T-helper 22 cell (primary cell): ENCODE results near the gene DCAF8.

Experiments used
- DNase-seq: peaks from one replicate; pipeline ENCODE4 v3.0.0-alpha.2; 2020; ENCODE audit warnings: low read depth

DCAF8 gene

DNA sequence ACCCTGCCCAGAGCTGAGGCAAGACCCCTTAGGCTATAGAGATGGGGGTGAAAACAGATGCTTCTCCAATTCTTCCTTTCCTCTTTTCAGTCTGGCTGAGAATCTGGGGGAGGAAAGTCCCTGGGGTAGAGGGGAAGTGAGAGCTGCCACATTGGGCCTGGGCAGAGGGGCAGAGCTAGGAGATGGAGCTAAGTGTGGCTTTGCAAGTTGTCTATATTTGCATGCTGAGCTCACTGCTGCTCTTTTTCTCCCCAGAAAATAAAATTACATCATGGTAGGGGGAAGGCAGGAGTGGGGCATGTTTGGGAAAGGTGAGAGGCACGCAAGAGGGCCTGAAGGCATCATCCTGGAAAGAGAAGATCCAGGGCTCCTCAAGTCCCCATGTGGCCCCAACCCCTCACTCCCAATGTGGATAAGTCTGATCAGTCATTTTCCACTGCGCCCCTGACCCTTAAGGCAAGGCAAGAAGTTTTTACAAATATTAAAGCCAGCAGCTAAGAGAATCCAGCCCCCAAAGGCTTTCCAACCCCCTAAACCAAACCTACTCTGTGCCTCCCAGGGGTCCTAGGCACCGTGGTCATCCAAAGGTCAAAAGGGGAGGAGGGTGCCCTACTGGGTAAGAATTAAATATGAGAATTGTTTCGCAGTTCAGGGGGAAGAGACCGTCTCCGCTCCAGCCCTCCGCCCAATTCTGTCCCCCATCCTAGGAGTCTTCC, 57.7 kb downstream of the DCAF8 start:
- DNase-seq, result no peak

DNA sequence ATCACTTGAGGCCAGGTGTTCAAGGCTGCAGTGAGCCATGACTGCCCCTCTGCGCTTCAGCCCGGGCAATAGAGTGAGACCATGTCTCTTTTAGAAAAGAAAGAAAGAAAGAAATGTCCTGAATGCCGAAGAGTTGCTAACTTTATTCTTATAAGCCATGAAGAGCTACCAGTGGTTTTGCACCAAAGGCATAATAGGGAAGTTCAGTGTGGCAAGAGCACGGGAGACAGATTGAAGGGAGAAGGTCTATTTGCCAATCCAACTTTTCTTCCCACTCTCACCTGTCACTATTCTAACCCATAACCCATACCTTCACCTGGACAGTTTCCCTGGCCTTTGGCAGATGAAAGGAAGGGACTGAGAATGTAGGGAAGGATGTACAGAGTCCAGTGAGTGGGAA, 61.6 kb downstream of the DCAF8 start:
- DNase-seq, result no peak

DNA sequence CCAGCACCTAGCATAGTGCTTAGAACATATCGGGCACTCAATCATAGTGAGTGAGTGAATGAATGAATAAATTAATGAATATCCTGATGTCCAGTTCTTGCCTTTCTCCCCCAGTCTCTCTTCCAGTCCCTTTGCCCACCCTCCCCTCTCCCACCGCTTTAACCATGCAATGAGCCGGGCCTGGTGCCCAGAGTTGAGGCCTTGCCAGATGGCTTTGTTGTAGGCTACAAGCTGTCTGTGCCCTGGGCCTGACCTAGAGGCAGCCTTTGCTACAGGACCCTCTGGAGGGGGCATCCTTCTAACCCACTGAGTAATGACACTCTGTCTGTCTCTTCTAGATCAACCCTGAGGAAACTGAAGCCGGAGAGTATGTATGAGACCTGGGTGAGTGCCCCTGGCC, 65.1 kb downstream of the DCAF8 start:
- no peak for DNase-seq

DNA sequence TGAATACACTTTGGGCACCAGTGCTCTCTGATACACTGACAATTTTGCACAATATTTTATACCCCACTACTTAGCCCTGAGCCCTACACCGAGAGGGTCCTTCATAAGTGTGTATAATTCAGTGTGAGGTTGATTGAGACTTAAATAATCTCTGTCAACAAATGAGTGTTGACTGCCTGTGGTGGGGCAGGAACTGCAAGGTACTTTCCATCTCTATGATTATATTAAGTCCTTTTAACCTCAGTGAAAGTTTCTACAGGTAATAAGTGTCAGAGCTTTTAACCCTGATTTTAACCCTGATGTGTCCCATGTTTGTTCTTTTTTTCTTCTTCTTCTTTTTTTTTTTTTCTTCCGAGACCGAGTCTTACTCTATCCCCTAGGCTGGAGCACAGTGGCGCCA, 66.2 kb downstream of the DCAF8 start:
- DNase-seq, result no peak

DNA sequence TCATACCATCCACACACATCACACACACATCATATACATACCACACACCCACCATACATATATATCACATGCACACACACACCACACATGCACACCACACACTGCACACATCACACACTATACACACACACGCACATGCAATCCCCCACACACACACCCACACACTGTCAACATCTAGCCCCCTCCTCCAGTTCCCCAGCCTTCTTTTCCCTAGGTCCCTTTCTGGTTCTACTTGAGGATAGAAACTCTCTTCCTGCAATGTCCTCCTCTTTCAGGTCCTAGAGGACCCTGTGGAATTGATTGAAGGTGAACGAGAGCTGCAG, 67.7 kb downstream of the DCAF8 start:
- DNase-seq, result no peak

DNA sequence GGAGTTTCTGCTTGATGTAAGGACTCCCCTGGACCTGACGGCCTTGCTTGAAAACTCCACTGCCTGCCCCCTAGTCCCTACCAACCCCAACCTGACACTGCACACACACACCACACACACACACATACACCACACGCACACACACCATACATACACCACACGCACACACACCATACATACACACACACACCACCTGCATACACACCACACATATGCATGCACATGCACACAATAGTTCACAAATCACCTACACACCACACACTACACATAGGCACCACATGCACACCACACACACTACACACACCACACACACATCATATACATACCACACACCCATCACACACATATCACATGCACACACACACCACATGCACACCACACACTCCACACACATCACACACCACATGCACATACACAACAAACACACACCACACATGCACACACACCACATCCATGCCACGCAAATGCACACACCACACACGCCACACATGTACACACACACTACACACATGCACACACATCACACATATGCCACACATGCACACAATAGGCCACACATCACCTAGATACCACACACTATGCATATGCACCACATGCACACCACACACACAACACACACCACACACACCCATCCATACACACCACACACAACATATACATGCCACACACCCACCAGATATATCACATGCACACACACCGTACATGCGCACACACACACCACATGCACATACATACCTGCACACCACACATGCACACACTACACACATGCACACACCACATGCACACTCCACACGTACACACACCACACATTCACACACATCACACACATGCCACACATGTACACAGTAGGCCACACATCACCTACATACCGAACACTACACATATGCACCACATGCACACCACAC, 68.3 kb downstream of the DCAF8 start:
- DNase-seq, result no peak

DNA sequence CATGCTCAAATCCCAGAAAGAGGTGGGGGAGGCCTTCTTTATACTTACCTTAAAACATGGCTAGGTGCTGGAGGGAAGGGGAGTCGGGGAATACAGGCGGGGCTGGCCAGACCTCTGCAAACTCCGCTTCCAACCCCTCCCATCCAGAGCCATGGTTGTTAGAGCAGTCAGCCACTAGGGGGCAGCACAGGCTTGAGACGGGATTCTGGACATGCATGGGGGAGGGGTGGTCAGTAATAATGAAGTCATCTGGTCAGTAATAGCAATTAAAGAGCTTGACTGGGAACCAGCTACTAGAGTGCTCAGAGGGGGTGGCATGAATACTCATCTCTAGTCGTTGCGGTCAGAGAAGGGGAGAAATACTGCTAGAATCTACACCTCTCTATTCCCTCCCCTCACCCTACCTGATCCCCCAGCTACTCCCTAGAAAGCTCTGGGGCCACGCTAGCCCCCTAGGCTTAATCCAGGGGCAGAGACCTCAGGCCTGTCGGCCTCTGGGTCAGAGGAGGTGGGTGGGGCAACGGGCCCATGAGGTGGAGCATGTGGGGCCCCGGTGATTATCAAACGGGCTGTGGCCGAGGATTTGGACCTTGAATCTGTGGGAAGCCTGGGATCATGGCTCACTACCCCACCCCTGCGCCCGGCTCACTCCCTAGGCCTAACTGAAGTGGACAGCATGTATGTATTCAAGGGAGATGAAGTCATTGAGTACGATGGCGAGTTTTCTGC, 69.1 kb downstream of the DCAF8 start:
- peak; percentile 46 for DNase-seq

DNA sequence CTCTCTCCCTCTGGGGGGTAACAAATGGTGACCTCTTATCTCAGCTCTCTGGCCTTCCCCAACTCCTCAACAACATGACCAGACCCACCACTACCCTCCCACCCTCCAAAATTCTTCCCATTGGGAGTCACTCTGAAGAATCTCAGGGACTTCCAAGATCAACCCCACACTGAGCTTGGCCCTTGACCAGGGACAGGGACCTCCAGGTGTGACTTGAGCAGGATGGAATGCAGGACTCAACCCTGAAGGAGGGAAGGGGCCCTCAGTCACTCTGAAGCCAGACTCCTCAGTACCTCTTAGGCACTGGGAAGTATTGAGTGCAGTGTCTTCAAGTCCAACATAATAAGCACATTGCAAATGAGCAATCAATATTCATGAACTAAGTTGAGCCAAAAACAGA, 70.1 kb downstream of the DCAF8 start:
- DNase-seq, result no peak

DNA sequence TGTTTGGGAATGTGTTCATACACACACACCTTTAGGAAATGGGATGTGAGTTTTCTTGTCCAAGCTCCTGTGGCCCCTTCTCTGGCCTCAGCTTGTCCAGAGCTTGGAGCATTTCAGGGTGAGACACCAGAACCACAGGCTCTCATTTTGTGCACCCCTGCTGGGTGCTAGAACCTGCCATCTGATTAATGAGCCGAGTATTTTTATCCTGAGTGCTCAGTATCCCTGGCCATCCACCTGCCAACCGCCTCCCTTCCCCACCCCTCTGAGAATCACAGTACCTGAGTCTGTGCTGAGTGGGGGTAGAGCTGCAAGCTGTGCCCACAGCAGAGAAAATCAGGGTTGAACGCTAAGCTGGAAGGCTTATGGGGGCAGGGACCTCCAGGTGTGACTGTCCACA, 70.6 kb downstream of the DCAF8 start:
- DNase-seq, result no peak

DNA sequence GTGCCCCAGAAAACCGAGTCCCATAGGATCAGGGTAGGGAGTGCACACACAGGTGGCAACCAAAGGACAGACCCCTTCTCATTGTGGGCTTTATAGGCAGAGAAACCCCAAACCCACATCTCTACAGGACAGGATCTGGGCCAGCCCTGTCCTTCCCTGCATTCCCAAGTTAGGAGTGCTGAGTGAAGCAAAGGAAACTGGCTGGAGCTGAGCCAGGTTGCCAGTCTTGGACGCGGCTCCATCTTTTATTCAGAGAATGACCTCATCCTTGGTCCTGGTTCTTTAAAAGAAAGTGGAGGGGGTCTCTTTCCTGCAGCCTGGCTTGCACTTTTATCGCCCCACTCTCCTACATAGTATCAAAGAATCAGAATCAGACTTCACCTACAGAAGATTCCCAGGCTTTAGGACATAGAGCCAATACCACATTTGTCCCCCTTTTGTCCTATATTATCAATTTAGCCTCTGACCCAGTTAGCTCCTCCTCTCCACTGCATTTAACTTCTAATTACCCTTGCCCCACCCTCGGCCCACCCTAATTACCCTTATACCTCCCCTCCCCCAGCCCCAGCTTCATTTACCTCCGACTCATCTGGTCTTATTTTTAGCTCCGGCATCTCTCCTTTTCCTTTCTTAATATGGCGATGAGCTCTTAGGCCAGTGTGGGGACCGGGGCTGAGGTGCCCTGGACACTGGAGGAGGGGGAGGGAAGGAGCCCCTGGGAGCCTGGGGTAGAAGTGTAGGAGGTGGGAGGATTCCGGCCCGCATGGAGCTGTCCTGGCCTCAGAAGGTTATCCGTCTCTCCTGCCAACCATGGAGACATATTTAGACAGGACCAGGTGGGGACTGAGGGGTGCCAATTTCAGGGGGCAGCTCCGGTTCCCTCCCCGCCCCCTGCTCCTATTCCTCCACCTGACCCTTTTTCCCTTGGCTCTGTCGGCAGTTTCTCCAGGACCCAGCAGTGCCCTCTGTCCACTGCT, 72.4 kb downstream of the DCAF8 start, which contains the start of gene CASQ1:
TSS of gene CASQ1 (plus strand) at position 927 of the 977 bp plus-strand sequence. CDS start 177 bp downstream, outside the sequence.
- DNase-seq, result no peak

DNA sequence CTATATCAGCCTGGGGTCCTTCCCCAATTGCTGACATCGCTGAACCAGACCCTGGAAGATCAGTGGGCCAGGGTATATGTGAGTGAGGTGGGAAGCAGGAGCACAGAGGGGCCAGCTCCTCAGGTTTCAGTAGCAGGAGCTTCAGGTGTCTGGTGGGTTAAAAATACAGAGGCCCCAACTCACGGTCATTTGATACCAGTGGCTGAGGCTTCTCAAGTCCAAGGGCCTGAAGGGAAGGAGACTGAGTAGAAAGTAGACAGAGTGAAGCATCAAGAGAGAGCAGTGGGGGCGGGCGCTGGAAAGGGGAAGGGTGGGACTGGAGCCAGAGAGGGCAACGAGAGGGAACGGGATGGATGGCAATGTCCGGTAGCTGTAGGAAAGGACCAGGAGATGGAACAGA, 74.0 kb downstream of the DCAF8 start:
- DNase-seq, result no peak

DNA sequence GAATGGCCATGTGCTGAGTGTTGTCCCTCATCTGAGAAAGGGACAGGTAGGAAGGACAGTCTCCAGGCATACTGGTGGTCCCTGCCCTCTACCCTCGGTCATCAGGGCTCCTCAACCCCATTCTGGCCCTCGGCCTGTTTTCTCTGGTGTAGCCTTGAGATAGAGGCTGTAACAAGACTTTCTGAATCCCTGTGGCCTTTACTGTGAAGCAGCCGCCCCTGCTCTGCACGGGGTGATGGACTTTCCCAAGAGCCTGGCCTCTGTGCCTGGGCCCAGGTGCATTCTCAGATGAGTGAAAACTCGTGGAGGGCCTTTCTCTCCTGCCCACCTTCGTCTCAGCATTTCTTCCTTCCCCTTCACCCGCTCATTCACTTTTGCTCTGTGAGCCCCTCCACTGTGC, 74.9 kb downstream of the DCAF8 start:
- no peak for DNase-seq

DNA sequence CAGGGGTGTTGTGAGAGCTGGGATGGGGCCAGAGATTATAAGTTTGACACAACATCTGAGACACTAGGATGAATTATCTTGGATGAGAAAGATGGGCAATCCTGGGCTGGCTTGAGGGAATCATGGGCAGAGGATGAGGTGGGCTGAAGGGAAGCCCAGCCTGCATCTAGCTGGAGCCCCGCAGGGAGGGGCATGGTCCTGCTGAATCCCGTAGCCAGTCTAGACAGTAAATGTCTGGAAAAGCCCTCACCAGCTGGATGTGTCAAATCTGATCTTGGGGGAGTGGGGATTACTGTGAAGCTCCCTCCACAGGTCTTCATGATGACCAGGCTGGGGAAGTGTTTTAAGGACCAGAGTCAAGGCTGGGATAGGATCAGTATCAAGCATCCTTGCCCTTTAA, 75.6 kb downstream of the DCAF8 start:
- DNase-seq, result no peak

DNA sequence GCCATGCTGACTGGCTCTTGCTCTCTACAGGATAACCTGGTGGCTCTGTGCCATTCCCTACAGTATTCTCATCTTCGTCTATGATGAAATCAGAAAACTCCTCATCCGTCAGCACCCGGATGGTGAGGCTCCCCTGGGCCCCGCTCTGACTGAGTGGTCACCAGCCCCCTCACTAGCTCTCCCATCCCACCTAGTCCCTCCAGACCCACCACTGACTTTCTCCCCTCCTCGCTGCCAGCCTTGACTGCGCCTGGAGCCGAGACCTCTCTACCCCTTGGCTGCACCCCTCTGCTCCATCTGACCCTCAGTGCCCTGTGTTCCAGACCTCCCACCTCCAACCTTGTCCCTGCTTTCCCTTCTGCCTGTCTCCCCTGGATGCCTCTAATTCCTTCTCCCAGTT, 76.1 kb downstream of the DCAF8 start:
- DNase-seq, result no peak

DNA sequence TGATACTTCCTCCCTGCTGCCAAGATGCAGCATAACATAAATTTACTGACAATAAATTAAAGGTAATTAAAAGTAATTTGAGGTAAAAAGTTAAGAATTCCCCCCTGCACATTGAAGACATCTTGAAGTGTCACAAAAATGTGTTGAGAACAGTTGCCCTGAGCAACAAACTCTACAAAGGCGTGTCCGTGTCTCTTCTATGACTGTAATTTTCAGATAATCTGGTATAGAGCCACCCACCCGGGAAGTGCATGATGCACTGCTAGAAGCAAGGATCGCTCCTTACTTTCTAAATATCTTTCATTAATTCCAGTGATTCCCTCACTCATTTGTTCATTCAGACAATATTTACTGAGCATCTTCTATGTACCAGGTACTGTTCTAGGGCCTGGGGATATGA, 83.0 kb downstream of the DCAF8 start:
- no peak for DNase-seq

DNA sequence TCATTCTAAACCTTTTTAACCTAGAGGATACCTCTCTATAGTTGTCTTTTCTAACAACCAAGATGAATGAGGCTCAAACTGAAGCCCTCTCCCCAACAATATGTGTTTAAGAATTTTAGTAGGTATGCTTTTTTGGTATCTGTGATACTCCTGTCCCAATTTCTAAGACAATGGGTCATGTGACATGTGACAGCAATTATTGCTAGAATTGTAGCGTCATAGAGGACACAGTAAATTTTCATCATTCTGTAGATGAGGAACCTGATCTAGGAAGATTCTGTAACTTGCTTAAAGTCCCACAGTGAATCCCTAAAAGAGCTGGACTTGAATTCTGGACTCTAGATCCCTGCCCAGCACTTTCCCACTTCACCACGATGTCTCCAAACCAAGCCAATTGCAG, 83.6 kb downstream of the DCAF8 start:
- DNase-seq, result no peak

DNA sequence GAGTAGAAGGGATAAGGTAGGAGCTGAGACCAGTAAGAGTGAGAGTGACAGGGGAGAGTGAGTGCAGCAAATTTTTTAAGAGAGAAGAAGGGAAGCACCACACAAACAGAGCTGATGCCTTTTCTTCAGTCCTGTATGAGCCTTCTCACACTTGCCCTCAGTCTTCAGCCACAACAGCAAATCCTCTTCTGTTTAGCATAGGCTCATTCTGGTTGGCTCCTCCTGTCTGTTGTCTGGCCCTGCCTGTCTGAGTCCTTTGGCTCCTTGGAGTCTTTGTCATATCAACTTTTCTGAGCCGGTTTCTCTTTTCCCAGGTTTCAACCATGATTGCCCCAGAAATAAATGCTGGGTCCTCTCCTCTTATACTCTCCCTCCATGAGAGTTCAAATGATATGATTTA, 84.7 kb downstream of the DCAF8 start:
- no peak for DNase-seq

DNA sequence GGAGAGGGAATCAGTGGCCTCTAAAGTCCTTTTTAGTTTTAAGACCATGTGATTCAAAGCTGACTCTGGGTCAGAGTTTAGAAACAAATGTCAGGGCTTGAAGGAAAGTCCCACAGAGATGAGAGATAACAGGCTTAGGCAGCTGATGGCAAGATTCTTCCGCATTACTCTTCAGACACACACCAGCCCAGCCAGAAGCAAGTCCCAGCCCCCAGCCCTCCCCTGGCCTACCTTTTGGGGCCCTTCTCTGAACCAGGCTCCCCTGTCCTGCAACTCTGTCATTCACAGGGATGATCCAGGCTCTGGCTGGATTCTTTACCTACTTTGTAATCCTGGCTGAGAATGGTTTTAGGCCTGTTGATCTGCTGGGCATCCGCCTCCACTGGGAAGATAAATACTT, 85.1 kb downstream of the DCAF8 start:
- no peak for DNase-seq

DNA sequence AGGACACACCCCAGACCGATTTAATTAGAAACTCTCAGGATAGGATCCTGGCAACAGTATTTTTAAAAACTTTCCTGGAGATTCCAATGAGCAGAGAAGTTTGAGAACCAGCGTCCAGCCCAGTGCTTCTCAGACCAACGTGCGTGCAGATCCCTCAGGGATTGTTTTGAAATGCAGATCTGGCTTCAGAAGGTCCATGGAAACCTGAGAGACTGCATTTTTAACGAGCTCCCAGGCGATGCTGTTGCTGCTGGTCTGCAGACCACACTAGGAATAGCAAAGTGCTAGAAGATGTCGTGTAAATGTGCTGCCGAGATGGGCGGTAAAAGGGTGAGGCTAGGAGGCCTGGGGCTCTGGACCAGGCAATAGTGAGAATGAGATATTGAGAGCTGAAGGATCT, 90.4 kb downstream of the DCAF8 start:
- DNase-seq, result no peak

DNA sequence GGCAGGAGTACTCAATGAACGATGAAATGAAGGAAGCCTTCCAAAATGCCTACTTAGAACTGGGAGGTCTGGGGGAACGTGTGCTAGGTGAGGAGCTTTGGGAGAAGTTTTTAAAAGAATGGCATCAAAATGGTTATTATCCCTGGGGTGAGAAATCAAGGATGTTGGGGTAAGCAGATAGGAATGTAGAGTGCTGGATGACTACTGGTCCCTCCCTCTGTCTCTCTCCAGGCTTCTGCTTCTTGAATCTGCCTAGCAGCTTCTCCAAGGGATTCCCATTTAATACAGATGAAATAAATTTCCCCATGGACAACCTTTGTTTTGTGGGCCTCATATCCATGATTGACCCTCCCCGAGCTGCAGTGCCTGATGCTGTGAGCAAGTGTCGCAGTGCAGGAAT, 91.0 kb downstream of the DCAF8 start:
- DNase-seq, result no peak

DNA sequence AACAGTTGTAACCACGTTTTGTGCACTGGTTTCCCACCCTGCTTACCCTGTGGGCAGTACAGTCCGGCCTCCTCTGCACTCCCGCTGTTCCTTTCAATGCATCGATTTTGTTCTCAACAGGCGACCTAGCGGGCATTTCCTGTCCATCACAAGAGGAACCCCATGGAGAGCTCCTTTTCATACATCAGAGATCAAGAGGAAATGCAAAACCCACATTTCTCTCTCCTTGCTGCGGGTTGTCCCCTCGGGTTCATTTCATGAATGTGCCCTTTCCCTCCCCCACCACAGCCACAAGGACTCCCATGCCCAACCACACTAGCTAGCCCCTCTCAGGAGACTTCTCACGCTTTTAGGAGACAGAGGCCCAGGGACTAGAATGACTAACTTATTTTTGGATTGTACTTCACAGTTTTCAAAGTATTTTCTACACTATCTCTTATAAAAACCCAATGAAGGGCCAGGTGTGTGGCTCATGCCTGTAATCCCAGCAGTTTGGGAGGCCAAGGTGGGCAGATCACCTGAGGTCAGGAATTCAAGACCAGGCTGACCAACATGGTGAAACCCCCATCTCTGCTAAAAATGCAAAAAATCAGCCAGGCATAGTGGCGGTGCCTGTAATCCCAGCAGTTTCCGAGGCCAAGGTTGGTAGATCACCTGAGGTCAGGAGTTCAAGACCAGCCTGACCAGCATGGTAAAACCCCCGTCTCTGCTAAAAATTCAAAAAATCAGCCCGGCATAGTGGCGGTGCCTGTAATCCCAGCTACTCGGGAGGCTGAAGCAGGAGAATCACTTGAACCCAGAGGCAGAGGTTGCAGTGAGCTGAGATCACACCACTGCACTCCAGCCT, 92.6 kb downstream of the DCAF8 start:
- DNase-seq, result no peak
